ENCODE results near the gene GAB2.

DNA sequence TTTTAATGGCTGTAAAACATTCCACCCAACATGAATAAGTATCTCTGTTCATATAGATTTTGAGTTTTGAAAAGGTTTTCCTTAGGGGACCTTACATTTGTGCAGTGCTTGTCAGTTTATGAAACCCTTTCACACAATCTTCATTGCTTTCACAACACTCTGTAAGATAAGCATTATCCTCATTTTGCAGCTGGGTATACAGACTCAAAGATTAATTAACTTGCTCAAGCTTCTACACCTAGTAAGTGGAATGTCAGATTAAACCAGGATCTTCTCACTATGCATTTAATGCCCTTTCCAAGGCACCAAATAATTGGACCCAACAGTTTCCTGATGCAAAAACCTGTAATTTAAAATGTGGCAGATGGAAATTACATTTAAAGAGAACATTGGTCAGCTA is 11.6 kb upstream of the GAB2 start:
- TF ChIP-seq CTCF (IDR thresholded peaks at IDR 0.05; ENCODE audit: poor library complexity) (no peak), EZH2phosphoT487 (IDR thresholded peaks at IDR 0.05; ENCODE audit: low read depth, severe bottlenecking, unreplicated experiment) (no peak), EZH2 (IDR thresholded peaks at IDR 0.05; ENCODE audit: borderline replicate concordance) (no peak)

All from hepatocyte (in vitro differentiated cells).